DMS 273 treated with DMSO at 0.1 percent for 48 hours (cell line): ENCODE data around the gene RUNX3.

Experiments used
- DNase-seq: peaks from one replicate; lab custom pipeline; 2025; lab: John Stamatoyannopoulos, UW

The RUNX3 gene

DNA sequence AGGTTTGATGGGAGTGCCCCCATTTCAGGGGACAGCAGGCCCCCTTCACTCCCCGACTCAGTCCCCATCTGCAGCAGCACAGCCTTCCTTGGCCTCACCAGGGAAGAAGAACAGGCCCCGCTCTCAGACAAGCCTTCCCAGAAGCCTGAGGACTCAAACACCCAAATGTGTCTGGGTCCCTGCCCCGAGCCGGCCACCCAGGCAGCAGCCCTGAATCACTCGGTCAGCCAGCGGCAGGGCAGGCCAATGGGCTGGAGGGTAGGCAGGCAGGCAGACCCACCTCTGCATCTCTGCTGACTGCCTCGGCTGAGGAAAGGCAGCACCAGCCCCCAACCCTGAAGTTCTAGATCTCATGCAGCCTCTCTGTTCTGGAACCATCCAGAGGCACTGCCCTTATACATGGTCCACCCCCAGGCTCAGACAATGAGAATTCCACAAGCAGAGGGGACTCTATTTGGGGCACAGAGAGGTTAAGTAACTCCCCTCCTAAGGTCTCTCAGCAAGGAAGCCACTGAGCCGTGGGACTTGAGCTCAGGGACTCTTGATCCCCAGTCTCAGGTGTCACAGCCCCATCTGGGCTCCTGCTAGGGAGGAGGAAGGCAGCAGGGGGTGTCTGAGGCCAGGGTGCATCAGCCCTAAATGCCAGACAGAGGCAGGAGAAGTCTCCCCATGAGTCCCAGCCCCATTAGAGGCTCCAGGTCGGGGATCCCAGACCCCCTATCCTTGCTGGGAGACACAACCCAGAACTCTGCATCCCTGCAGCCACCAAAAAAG, 33.2 kb upstream of the RUNX3 start:
- no peak for DNase-seq

DNA sequence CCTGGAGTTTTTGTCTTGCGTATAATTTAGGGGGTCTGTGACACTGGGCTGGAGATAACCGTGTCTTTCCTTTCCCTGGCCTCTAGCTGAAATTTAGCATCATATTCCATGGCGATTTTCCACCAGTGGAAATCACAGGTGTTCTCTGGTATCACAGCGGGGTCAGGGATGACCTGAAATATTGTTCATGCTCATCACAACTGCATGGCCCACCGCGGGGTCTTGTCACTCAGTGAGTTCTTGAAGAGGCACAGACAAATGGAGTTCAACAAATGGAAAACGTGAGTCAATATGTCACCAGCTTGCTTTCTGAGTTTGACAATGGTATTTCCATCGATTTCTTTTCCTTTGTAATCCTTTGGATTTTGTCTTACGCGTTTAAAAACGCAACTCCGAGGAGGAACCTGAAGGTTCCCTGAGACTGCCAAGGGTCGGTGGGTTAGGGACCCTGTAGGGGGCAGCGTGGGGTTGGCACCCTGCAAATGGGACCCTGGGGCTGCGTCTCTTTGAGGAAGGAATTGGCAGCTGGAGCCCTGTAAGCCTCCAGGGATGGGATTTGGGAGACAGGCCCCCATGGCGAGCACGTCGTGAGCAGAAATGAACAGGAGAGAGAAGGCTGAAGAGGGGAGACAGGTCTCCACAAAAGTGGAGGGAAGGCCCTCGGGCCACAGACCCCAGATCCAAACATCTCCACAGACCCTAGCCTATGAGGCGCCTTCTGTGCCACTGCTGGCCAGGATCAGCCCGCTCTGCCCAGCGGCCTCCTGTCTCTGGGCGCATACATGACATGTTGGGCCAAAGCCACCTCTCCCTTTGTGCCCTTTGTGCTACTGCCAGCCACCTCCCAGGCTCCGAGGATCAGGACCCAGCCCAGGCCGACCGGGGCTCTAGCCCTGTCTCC, 32.1 kb upstream of the RUNX3 start:
- no peak for DNase-seq

DNA sequence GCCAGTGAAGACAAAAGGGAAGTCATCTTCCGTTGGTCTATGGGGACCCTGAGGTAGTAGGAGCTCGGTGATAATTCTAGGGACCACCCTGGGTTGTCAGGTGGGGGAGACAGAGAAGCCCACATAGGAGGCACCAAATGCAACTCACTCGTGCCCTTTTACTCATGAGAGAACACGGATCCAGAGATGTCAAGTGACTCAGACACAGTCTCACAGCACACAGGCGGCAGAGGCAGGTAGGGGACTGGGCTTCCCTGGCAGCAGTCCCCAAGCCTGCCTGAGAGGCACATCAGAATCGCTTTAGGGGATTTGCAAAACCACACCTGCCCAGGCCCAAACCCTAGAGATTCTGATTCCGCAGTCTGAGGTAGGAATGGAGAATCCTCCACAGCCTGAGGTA, 31.3 kb upstream of the RUNX3 start:
- DNase-seq: no peak

DNA sequence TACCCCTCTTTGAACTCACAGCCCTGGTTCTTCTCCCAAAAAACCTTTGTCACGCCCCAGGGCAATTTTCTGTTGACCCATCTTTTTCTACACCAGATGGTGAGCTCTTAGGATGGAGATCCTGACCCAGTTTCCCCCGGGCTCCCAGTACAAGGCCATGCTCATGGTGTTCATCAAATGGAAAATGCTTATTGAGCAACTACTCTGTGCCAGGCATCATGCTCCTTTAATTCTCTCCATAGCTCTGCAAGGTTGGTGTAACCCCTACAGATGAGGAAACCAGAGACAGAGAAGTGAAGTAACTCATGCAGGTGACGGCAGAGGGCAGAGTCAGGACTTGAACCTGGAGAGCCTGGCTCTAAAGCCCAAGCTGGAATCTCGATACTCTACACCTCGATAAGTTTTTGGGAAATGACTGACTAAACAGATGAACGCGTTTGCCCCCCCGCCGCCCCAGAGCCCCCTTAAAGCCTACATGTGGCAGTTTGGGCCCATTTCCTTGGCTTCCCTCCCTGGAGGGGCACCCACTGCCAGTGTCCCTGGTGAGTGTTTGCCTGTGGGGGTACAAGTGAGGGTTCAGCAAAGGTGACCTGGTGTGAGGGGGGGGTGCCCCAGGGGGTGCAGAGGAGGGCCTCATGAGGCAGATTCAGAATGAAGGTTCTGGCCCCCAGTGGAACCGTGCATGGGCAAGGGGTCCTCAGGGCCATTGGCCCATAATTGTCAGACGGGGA, 30.2 kb upstream of the RUNX3 start:
- DNase-seq: no peak

DNA sequence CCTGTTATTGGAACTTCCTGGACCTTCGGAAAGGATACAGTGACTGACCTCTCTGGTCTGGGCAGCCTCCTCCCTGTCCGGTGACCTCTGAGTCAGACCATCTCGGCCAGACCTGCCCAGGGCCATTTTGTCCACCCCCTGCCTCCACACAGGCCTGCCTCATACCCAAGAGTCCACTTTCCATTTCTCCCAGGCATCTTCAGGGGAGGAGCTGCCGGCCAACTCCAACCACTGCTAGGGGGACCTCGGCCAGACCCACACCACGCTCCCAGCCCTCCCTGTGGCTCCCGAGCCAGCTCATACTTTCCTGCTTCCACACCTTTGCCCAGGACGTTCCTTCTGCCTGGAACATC, 29.5 kb upstream of the RUNX3 start:
- DNase-seq: no peak

DNA sequence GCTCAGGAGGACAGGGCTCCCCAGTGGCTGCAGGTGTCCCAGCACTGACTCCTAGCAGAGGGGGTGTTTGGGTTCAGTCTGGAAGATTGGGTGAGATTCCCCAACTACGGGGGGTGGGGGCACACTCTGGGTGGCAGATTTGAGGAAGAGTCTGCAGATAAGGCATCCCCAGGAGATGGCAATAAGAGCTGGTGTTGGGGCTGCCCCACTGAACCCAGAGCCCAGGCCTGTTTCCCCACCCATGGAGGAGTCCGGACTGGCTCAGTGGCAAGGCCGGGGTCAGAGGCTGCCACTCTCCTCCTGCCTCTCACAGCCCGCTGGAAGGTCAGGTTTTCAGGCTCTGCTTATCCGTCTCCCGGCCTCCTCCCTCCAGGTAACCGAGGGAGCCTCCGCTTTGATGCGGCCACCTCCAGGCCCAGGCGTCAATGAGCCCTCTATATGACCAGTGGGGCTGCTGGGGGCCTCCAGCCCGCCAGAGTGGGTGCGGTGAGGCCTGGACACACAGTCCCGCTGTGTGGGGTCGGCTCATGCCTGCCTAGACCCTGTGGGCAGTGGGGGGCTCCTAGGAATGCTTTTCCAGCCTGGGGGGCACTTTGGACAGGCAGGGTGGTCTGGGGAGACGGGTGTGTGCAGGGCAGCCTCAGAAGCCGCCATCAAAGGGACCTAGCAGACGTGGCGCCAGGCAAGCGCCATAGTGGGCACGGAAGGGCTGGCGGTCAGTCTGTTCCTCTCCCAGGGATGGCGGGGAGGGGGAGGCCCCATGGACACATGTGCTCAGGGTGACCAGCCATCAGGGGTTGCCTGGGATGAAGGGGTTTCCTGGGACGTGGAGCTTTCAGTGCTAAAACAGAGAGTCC, 28.9 kb upstream of the RUNX3 start:
- DNase-seq: no peak

DNA sequence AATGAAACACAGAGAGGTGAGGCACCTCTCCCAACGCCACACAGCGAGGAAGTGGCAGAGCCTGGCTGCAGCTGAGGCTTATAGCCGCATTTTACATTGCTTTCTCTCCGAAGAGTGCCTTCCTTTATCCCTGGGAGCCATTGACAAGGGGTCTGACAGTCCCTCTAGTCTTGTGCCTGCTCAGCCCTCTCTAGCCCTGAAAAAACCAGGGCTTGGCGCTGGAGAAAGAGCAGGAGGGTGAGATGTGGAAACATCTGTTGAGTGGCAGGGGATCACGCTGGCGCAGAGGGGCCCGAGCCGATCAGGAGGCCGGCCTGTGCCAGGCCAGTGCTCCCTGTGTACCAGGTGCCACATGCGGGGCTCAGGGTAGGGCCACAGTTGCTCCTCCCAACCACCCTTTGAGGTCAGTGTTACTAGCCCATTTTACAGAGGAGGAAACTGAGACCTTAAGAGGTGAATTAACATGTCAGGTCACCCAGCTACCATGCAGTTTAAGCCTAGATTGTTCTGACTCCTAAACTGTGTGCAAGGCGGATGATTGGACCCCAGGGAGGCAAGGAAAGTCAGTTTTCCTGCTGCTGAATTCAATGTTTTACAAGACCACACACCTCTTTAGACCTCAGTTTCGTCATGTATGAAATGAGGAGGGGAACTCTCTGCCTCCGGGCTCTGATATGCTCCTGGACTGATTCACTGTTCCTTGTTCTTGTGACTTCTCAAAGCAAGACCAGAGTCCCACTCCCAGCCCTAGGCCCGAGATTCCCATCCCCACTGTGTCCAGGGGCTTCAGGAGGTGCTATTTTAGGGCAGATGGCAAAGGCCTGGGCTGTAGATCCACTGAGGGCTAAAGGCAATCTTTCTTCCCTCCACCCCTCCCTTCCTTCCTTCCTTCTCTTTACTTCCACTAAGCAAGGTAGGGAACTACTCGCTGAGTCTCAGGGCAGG, 28.0 kb upstream of the RUNX3 start:
- no peak for DNase-seq

DNA sequence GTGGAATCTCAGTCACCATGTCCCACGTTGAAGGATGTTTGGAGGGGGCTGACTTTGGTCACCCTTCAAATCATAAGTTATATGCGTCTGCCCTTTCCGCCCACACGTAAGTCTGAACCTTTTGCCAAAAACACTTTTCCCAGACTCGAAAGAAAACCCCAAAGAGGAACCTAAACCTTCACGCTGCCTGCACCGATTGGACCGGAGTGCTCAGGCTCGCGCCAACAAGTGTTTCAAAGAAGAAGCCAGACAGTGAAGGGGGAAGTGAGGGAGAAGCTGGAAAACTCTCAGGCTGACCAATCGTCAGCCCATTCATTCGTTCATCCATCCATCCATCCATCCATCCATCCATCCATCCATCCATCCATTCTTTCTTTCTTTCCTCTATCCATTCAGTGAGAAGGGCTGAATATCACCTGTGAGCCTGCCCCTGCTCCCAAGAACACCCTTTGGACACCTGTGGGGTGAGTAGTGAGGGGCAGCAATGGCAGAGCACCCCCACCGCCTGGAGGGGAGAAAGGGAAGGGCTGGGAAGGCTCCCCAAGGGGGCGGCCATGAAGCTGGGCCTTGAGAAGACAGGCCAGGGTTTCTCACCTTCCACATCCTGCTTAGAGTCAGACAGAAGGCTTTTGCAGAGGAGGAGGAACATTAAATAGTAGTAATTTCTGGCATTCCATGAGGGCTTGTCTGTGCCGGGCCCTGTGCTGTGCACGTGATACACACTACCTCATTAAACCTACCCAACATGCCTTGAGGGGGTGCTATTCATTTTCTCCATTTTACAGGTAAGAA, 27.1 kb upstream of the RUNX3 start:
- no peak for DNase-seq

DNA sequence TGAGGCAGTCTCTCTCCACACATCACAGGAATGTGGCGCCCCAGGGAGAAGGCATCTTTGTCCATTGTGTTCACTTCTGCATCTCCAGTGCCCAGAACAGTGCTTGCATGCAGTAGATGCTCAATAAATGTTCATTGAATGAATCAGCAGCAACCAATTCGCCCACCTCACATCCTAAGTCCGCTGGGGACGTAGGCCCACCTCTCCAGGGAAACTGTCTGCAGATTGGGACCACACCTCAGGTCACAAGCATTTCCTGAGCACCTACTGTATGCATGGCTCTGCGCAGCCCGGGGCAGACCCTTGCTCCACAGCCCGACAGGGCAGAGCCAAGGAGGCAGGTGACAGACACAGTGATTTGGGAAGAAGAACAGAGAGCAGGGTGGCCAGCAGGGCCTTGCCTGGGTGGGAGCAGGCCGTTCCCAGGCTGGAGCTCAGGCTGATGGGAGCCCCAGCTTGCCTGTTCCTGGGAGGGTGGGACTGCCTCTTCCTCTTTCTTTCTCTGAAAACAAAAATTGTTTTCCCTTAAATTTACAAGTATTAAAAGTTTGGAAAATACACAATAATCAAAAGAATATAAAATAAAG, 25.8 kb upstream of the RUNX3 start:
- no peak for DNase-seq

DNA sequence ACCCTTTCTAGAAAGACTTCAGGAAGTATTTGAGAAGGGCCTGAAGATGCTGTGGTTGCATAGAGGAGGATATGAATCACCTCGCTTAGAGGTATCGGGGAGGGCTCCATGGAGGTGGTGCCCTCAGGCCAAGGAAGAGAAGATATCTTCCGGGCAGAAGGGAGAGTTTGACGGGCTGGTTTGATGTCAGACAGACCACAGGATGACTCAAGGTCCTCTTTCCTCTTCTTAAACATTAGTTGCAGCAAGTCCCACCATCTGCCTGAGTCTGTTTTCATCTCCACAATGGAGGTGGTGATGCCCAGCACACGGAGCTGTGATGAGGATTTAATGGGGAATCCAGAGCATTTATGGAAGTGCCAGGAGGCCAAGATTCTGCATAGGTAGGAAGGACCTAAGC, 25.1 kb upstream of the RUNX3 start:
- no peak for DNase-seq

DNA sequence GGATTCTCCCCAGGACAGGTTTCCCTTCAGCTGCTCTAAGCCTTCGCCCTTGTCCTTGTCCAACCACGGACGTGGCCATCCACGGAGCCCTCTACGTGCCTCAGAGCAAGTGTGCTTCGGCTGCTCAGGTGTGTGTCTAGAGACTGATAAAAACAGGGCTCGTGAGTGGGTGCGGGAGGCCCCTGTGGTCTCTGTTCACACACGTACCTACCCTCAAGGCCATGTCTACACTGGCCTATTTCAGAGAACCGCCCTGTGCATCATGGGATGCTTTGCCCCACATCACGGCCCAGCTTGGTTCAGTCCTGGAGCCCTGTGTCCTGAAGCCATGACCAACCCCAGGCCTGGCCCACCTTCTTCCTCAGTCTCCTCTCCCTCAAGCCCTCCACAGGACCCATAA, 24.6 kb upstream of the RUNX3 start:
- no peak for DNase-seq

DNA sequence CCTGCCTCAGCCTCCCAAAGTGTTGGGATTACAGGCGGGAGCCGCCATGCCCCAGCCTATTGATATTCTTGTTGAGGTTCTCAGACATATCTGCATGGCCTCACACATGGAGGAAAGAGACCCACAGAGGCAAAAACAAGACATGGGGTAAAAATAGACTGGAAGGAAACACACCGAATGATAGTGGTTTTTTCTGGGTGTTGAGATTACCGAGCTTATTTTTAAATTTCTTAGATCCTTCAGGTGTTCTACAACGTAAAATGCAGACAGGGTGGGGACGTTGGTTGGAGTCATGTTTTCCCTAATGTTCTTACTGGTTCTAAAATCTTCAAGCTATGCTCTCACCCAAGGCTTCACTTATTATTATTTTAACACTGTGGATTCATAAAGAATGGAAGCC, 23.9 kb upstream of the RUNX3 start:
- no peak for DNase-seq

DNA sequence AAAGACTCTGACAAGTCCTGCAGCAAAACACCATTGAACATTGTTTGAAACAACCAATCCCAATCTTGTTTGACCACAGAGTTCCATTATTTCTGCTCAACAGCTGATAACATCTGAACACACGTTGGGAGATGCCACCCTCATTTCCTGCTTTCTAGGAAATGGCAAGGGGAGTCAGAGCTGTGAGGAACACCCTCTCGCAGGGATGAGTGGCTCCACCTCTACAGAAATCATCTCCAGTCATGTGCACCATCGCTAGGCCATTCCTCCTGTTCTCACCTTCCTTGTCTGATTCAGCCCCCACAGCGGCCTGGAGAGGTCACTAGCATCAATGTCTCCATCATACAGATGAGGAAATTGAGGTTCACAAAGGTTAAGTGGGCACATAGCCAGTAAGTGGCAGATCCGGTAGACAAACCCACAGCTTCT, 22.4 kb upstream of the RUNX3 start:
- DNase-seq: no peak

DNA sequence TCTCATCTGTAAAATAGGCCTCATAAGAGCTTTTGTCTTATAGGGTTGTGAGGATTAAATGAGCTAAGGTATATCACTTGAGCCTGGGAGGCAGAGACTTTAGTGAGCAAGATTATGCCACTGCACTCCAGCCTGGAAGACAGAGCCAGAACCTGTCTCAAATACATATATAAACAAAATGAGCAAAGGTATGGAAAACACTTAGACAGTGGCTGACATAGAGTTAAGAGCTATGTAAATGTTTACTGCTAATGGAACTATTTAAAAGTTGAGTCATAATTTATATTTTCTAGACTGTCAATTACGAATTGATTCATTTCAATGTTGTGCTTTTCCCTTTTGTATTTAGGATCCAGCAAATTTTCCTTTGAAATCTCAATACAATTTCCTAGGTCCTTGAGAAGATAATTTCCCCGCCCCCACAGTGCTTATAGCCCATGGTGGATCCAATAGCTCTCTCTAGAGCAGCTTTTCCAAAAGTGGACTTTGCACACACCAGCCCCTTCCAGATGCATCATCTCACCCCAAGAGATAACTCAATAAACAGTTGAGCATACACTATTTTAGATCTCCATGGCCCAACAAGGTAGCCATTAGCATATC, 21.8 kb upstream of the RUNX3 start:
- DNase-seq: no peak

DNA sequence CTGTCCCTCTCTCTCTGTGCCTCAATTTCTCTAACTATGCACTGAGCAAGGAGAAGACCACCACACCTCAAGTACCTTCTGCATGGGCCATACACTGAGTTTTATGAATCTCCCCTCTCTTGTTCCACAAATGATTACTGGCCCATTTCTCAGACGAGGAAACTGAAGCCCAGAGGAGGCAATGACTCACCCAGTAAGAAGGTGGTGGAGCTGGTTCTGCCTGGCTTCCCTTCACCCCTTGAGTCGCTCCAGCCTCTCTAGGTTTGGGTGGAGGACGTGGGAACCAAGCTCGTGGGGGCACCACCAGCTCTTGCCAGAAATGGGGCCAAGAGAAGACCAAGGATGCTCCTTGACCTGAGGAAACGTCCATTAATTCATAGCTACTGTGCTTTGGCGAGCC, 21.3 kb upstream of the RUNX3 start:
- no peak for DNase-seq

DNA sequence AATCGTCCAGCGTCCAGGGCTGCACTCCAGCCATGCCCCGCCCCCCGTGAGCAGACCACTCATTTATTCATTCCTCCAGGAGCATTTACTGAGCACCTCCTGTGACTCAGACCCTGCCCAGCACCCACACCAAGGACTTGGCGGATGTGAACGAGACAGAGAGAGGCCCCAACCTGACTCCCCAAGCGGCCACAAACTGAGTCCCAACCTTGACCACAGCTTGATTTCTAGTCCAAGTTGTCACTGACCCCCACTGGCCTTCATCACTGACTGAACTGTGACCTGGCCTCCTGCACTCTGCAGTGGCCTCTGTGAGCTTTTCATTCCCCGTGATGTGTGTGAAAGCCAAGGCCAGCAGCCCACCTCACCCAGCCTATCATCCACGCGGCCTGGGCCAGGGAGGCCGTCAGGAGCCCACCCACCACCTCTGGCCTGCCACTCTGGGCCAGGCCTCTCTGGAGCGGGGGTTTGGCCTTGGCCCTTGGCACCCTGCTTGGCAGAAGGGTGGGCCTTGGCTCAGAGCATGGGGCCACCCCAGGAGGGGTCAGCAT, 19.3 kb upstream of the RUNX3 start:
- no peak for DNase-seq

DNA sequence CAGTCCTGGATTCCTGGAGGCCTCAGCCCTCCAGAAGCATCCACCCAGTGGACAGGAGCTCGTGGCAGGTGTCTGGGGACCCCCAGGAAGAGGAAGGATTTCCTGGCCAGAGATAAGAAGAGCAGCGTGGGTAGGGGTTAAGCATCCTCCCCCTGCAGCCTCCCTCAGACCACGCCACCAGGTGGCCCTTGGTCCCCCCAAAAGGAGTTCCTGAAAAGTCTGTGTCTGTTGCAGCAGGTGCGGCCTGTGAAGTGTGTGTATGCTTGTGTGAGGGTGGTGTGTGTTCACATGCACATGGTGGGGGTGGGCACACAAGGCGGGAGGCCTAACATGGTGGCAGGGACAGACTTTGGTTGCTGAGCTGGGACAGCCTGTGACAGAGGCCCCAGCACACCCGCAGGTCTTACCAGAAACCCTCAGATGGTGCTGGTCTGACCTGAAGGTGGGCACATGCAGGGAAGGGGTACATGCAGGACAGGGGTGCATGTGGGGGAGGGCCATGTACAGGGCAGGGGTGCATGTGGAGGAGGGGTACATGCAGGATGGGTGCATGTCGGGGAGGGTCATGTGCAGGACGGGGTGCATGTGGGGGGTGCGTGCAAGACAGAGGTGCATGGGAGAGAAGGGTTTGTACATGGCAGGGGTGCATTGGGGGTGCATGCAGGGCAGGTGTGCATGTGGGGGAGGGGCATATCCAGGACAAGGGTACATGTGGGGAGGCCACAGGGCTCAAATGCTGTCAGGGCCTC, 18.2 kb upstream of the RUNX3 start:
- no peak for DNase-seq
